Raji (cell line): ENCODE measurements around the gene SEMA4B.

Experiments used
- POLR2A ChIP-seq: IDR thresholded peaks from 2 replicates; pipeline ENCODE4 v1.6.1; 2011; ENCODE audit warnings: low read depth, low read length, control low read depth; ENCODE audit not compliant: insufficient read depth

The SEMA4B gene

GRCh38 chr15:90201130-90201943 is at the start of gene SEMA4B:
SEMA4B (plus strand) TSS chr15:90201330; CDS start chr15:90201579, 249 bp downstream.
- TF ChIP-seq POLR2A: peak; percentile 70

- TF ChIP-seq POLR2A: no peak
These were observed 49.0 kb upstream of the SEMA4B start for GRCh38 chr15:90151989-90152645.

- TF ChIP-seq POLR2A: no peak
These were observed 47.5 kb upstream of the SEMA4B start for GRCh38 chr15:90153658-90154057.

GRCh38 chr15:90154246-90154645 is 46.9 kb upstream of the SEMA4B start:
- TF ChIP-seq POLR2A: no peak

- TF ChIP-seq POLR2A: no peak
These were observed 46.1 kb upstream of the SEMA4B start for GRCh38 chr15:90154861-90155626.

GRCh38 chr15:90159213-90159612 is 41.9 kb upstream of the SEMA4B start:
- no peak for TF ChIP-seq POLR2A

- no peak for TF ChIP-seq POLR2A
These were observed 40.1 kb upstream of the SEMA4B start for GRCh38 chr15:90160781-90161727.

GRCh38 chr15:90161950-90162361 is 39.2 kb upstream of the SEMA4B start:
- TF ChIP-seq POLR2A: no peak

GRCh38 chr15:90162956-90163355 is 38.2 kb upstream of the SEMA4B start:
- TF ChIP-seq POLR2A: no peak

GRCh38 chr15:90165157-90165556 is 36.0 kb upstream of the SEMA4B start:
- no peak for TF ChIP-seq POLR2A

GRCh38 chr15:90165659-90166489 is 35.3 kb upstream of the SEMA4B start:
- TF ChIP-seq POLR2A: no peak

GRCh38 chr15:90167121-90167520 is 34.0 kb upstream of the SEMA4B start:
- no peak for TF ChIP-seq POLR2A

- no peak for TF ChIP-seq POLR2A
These were observed 29.5 kb upstream of the SEMA4B start for GRCh38 chr15:90171623-90172022.

GRCh38 chr15:90173372-90173771 is 27.8 kb upstream of the SEMA4B start:
- no peak for TF ChIP-seq POLR2A
